GM23338 (cell line): ENCODE measurements around the gene CORT.

ENCODE experiments used
- EZH2 ChIP-seq: fragments of 200-600 bp; sonication (generic); IDR thresholded peaks from one replicate; pipeline ENCODE4 v1.8.0; 2017; ENCODE audit warnings: antibody characterized with exemption, mild to moderate bottlenecking, low read depth; ENCODE audit not compliant: unreplicated experiment
- REST ChIP-seq: IDR thresholded peaks from one replicate; pipeline ENCODE4 v1.6.1; 2018; ENCODE audit warnings: antibody characterized with exemption; ENCODE audit not compliant: unreplicated experiment
- TF ChIP-seq, protein P1 (sequence below), 2 experiments: fragments of 200-600 bp in 1 of 2; sonication (generic) in 1 of 2; conservative IDR thresholded peaks; 2 replicates each; pipeline versions ENCODE4 v1.5.1 to v1.6.1; 2016 to 2017; ENCODE audit warnings: antibody characterized with exemption in 2 of 2, low read depth in 2 of 2, mild to moderate bottlenecking in 2 of 2, moderate library complexity in 1 of 2

GRCh38 chr1:10415211-10415930, 34.5 kb upstream of the CORT start:
- TF ChIP-seq EZH2 (no peak), REST (no peak)
- TF ChIP-seq, protein P1, sequence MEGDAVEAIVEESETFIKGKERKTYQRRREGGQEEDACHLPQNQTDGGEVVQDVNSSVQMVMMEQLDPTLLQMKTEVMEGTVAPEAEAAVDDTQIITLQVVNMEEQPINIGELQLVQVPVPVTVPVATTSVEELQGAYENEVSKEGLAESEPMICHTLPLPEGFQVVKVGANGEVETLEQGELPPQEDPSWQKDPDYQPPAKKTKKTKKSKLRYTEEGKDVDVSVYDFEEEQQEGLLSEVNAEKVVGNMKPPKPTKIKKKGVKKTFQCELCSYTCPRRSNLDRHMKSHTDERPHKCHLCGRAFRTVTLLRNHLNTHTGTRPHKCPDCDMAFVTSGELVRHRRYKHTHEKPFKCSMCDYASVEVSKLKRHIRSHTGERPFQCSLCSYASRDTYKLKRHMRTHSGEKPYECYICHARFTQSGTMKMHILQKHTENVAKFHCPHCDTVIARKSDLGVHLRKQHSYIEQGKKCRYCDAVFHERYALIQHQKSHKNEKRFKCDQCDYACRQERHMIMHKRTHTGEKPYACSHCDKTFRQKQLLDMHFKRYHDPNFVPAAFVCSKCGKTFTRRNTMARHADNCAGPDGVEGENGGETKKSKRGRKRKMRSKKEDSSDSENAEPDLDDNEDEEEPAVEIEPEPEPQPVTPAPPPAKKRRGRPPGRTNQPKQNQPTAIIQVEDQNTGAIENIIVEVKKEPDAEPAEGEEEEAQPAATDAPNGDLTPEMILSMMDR (conservative IDR thresholded peaks at IDR 0.05; ENCODE audit: low read depth in 2 of 2) = no peak
